GM12878 (cell line): ENCODE data around the gene SLC43A1. TPM values are rescaled to one million over a fixed set of nuclear protein-coding genes. Genes with fewer than 3 reads are reported as not detected.
A peak's percentile ranks its signal among the peaks of the same experiment; 100 is the strongest.

ENCODE experiments used
- BACH1 ChIP-seq: fragments of 450-650 bp; IDR thresholded peaks from 2 replicates; pipeline ENCODE4 v1.6.1; 2017; ENCODE audit warnings: mild to moderate bottlenecking, borderline replicate concordance
- BCL11A ChIP-seq: IDR thresholded peaks from 2 replicates; pipeline ENCODE4 v1.6.1; 2011; ENCODE audit warnings: low read depth, low read length
- FOXM1 ChIP-seq: IDR thresholded peaks from 2 replicates; pipeline ENCODE4 v1.6.1; 2012; ENCODE audit warnings: low read depth, mild to moderate bottlenecking, inconsistent platforms, low read length, moderate library complexity
- GABPA ChIP-seq: IDR thresholded peaks from 2 replicates; pipeline ENCODE4 v1.6.1; 2014; ENCODE audit warnings: antibody characterized with exemption, low read depth, mild to moderate bottlenecking, inconsistent platforms
- KAT2A ChIP-seq: conservative IDR thresholded peaks from 2 replicates; pipeline ENCODE4 v1.6.1; 2011; ENCODE audit warnings: low read depth, low read length; ENCODE audit not compliant: control insufficient read depth
- KLF5 ChIP-seq: fragments of 450-650 bp; IDR thresholded peaks from 2 replicates; pipeline ENCODE4 v1.6.1; 2014; ENCODE audit warnings: mild to moderate bottlenecking; ENCODE audit not compliant: partially characterized antibody
- NBN ChIP-seq: fragments of 450-650 bp; IDR thresholded peaks from 2 replicates; pipeline ENCODE4 v1.6.1; 2016
- PAX8 ChIP-seq: fragments of 450-650 bp; IDR thresholded peaks from 2 replicates; pipeline ENCODE4 v1.6.1; 2017; ENCODE audit warnings: mild to moderate bottlenecking, moderate library complexity
- PML ChIP-seq: IDR thresholded peaks from 2 replicates; pipeline ENCODE4 v1.6.1; 2012; ENCODE audit warnings: low read length, inconsistent platforms
- RCOR1 ChIP-seq: conservative IDR thresholded peaks from 2 replicates; pipeline ENCODE4 v1.6.1; 2012; ENCODE audit warnings: low read depth, low read length, improper control_type of control experiment
- SP1 ChIP-seq: IDR thresholded peaks from one replicate; pipeline ENCODE4 v1.6.1; 2011; ENCODE audit warnings: low read depth, low read length
- SPI1 ChIP-seq: IDR thresholded peaks from 2 replicates; pipeline ENCODE4 v1.6.1; 2011; ENCODE audit warnings: low read depth, mild to moderate bottlenecking, low read length, moderate library complexity, borderline replicate concordance; ENCODE audit not compliant: insufficient read depth
- STAT3 ChIP-seq: IDR thresholded peaks from 2 replicates; pipeline ENCODE4 v1.6.1; 2011; ENCODE audit warnings: low read depth, low read length, improper control_type of control experiment
- TBL1XR1 ChIP-seq: IDR thresholded peaks from 2 replicates; pipeline ENCODE4 v1.6.1; 2012; ENCODE audit warnings: low read depth, low read length, improper control_type of control experiment
- ZZZ3 ChIP-seq: IDR thresholded peaks from 2 replicates; pipeline ENCODE4 v1.6.1; 2011; ENCODE audit warnings: low read depth; ENCODE audit not compliant: control insufficient read depth, insufficient read length
- polyA plus RNA-seq, 11 experiments: library from polyadenylated mRNA; depleted of rRNA in 4 of 11; unstranded in 6 of 11; stranded (reverse) in 5 of 11; fragments of >200 nt; fragmentation: Nextera tagmentation in 4 of 11; fragmentation: Illumina TruSeq in 1 of 11; extraction: Ambion mirVana in 4 of 11; extraction: Trizol in 1 of 11; gene quantifications; 1 replicate in 1 of 11; 2 replicates in 10 of 11; pipeline versions ENCODE4 v1.2.1 to v1.2.3, GENCODE V29; 2011 to 2016; ENCODE audit warnings: inconsistent platforms in 2 of 11, missing spikeins in 2 of 11, low read depth in 1 of 11
- total RNA-seq, 4 experiments: library from RNA; depleted of rRNA in 3 of 4; stranded (reverse); fragments of >200 nt in 3 of 4; fragmentation: Illumina TruSeq in 1 of 4; extraction: Trizol in 1 of 4; gene quantifications; 2 replicates each; pipeline versions ENCODE4 v1.2.1 to v1.2.3, GENCODE V29; 2013 to 2021
- TF ChIP-seq, protein P1 (sequence below): IDR thresholded peaks from 2 replicates; pipeline ENCODE4 v1.6.1; 2012; ENCODE audit warnings: low read depth, low read length, improper control_type of control experiment
- TF ChIP-seq, protein P2 (sequence below): fragments of 450-650 bp; IDR thresholded peaks from 2 replicates; pipeline ENCODE4 v1.6.1; 2016; ENCODE audit warnings: mild to moderate bottlenecking, moderate library complexity, borderline replicate concordance
- TF ChIP-seq, protein P3 (sequence below): IDR thresholded peaks from 2 replicates; pipeline ENCODE4 v1.6.1; 2012; ENCODE audit warnings: mild to moderate bottlenecking, low read depth, low read length
- TF ChIP-seq, protein P4 (sequence below): fragments of 450-650 bp; formaldehyde crosslinking; IDR thresholded peaks from 2 replicates; pipeline ENCODE4 v1.5.0; 2022; ENCODE audit warnings: mild to moderate bottlenecking, missing genetic modification characterization

The SLC43A1 gene
- total and polyA plus RNA-seq, 10 of the 15 experiments (the other 5 are each of a cell fraction or from before 2014, with no cell fraction given): 1.0 to 17.8 (median 12.6) TPM

DNA sequence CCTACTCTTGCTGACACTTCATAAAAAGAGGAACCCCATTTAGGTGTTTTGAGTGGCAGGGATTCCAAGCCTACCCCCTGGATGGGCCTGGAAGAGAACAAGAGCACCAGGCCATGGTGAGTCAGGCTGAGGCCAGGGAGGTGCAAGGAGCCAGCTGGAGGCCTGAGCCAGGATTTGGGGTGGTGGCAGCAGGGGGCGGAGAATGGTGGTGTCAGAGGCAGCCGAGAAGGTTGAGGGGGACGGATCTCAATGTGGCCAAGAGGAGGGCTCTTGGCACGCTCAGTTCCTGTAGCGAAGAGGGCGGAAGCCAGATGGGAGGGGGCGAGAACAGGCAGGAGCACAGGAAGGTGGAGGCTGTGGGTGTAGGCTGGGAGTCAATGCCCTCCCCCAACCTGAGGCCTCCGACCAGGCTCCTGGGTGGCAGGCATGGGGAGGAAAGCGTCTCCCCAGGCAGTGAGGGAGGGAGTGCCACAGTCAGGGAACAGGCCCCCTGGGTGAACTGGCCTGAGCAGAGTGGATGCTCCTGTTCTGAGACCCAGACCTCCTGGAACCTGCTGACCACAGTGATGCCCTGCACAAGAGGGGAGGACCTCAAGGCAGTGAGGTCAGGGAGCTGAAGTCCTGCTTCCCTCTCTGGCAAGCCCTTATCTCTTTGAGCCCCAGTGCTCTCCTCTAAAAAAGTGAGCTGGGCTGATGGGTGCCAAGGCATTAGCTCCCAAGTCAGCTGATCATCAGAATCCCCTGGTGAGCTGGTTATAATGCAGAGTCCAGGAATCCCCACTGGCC lies 41.3 kb downstream of the SLC43A1 start (continued):
- TF ChIP-seq BACH1 (no peak), ZZZ3 (no peak), KAT2A (no peak), TBL1XR1 (no peak), PML (no peak), RCOR1 (no peak), SP1 (no peak), KLF5 (no peak), NBN (no peak), GABPA (peak; percentile 35; the same call in 1 of the 2 replicates), STAT3 (no peak), SPI1 (peak; percentile 74), PAX8 (no peak), FOXM1 (no peak), BCL11A (no peak)
- TF ChIP-seq, protein P1, sequence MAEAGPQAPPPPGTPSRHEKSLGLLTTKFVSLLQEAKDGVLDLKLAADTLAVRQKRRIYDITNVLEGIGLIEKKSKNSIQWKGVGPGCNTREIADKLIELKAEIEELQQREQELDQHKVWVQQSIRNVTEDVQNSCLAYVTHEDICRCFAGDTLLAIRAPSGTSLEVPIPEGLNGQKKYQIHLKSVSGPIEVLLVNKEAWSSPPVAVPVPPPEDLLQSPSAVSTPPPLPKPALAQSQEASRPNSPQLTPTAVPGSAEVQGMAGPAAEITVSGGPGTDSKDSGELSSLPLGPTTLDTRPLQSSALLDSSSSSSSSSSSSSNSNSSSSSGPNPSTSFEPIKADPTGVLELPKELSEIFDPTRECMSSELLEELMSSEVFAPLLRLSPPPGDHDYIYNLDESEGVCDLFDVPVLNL: no peak
- TF ChIP-seq, protein P2, sequence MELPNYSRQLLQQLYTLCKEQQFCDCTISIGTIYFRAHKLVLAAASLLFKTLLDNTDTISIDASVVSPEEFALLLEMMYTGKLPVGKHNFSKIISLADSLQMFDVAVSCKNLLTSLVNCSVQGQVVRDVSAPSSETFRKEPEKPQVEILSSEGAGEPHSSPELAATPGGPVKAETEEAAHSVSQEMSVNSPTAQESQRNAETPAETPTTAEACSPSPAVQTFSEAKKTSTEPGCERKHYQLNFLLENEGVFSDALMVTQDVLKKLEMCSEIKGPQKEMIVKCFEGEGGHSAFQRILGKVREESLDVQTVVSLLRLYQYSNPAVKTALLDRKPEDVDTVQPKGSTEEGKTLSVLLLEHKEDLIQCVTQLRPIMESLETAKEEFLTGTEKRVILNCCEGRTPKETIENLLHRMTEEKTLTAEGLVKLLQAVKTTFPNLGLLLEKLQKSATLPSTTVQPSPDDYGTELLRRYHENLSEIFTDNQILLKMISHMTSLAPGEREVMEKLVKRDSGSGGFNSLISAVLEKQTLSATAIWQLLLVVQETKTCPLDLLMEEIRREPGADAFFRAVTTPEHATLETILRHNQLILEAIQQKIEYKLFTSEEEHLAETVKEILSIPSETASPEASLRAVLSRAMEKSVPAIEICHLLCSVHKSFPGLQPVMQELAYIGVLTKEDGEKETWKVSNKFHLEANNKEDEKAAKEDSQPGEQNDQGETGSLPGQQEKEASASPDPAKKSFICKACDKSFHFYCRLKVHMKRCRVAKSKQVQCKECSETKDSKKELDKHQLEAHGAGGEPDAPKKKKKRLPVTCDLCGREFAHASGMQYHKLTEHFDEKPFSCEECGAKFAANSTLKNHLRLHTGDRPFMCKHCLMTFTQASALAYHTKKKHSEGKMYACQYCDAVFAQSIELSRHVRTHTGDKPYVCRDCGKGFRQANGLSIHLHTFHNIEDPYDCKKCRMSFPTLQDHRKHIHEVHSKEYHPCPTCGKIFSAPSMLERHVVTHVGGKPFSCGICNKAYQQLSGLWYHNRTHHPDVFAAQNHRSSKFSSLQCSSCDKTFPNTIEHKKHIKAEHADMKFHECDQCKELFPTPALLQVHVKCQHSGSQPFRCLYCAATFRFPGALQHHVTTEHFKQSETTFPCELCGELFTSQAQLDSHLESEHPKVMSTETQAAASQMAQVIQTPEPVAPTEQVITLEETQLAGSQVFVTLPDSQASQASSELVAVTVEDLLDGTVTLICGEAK: no peak
- TF ChIP-seq, protein P3, sequence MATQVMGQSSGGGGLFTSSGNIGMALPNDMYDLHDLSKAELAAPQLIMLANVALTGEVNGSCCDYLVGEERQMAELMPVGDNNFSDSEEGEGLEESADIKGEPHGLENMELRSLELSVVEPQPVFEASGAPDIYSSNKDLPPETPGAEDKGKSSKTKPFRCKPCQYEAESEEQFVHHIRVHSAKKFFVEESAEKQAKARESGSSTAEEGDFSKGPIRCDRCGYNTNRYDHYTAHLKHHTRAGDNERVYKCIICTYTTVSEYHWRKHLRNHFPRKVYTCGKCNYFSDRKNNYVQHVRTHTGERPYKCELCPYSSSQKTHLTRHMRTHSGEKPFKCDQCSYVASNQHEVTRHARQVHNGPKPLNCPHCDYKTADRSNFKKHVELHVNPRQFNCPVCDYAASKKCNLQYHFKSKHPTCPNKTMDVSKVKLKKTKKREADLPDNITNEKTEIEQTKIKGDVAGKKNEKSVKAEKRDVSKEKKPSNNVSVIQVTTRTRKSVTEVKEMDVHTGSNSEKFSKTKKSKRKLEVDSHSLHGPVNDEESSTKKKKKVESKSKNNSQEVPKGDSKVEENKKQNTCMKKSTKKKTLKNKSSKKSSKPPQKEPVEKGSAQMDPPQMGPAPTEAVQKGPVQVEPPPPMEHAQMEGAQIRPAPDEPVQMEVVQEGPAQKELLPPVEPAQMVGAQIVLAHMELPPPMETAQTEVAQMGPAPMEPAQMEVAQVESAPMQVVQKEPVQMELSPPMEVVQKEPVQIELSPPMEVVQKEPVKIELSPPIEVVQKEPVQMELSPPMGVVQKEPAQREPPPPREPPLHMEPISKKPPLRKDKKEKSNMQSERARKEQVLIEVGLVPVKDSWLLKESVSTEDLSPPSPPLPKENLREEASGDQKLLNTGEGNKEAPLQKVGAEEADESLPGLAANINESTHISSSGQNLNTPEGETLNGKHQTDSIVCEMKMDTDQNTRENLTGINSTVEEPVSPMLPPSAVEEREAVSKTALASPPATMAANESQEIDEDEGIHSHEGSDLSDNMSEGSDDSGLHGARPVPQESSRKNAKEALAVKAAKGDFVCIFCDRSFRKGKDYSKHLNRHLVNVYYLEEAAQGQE: no peak
- TF ChIP-seq, protein P4, sequence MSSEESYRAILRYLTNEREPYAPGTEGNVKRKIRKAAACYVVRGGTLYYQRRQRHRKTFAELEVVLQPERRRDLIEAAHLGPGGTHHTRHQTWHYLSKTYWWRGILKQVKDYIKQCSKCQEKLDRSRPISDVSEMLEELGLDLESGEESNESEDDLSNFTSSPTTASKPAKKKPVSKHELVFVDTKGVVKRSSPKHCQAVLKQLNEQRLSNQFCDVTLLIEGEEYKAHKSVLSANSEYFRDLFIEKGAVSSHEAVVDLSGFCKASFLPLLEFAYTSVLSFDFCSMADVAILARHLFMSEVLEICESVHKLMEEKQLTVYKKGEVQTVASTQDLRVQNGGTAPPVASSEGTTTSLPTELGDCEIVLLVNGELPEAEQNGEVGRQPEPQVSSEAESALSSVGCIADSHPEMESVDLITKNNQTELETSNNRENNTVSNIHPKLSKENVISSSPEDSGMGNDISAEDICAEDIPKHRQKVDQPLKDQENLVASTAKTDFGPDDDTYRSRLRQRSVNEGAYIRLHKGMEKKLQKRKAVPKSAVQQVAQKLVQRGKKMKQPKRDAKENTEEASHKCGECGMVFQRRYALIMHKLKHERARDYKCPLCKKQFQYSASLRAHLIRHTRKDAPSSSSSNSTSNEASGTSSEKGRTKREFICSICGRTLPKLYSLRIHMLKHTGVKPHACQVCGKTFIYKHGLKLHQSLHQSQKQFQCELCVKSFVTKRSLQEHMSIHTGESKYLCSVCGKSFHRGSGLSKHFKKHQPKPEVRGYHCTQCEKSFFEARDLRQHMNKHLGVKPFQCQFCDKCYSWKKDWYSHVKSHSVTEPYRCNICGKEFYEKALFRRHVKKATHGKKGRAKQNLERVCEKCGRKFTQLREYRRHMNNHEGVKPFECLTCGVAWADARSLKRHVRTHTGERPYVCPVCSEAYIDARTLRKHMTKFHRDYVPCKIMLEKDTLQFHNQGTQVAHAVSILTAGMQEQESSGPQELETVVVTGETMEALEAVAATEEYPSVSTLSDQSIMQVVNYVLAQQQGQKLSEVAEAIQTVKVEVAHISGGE (CRISPR knock-in tag): no peak
